OCI-LY3 (cell line): ENCODE measurements around the gene DAPP1.

Experiments used
- CTCF ChIP-seq: fragments of 200-600, 300-600 bp; sonication (generic); IDR thresholded peaks from 2 replicates; pipeline ENCODE4 v1.5.1; 2014; ENCODE audit warnings: antibody characterized with exemption, low read length, low read depth
- EZH2phosphoT487 ChIP-seq: fragments of 200-600 bp; shearing (Covaris generic); IDR thresholded peaks from 2 replicates; pipeline ENCODE4 v1.6.1; 2018; ENCODE audit warnings: antibody characterized with exemption, mixed run types, low read depth

GRCh38 chr4:99818661-99819060 lies 2.0 kb downstream of the DAPP1 start:
- no peak for TF ChIP-seq CTCF
- no peak for TF ChIP-seq EZH2phosphoT487
